Colonic mucosa (tissue), 4 donors: Measurements from ENCODE around the gene NME9. TPM values are rescaled to one million over a fixed set of nuclear protein-coding genes. Genes with fewer than 3 reads are reported as not detected.

Experiments
- DNase-seq: peaks from one replicate; pipeline ENCODE4 v3.0.0-alpha.2; 2020
- H3K27ac ChIP-seq: fragments of 200-600 bp; one replicate; pipeline ENCODE4 v1.8.0; 2021
- H3K27me3 ChIP-seq: fragments of 200-600 bp; one replicate; pipeline ENCODE4 v1.8.0; 2021
- H3K36me3 ChIP-seq: fragments of 200-600 bp; one replicate; pipeline ENCODE4 v1.8.0; 2021
- H3K4me1 ChIP-seq: fragments of 200-600 bp; one replicate; pipeline ENCODE4 v1.8.0; 2021; ENCODE audit warnings: mild to moderate bottlenecking
- H3K4me3 ChIP-seq: fragments of 200-600 bp; one replicate; pipeline ENCODE4 v1.8.0; 2021
- H3K9ac ChIP-seq, 2 donors: one replicate each; pipeline ENCODE4 v1.7.0; 2013; ENCODE audit warnings: control low read depth in 2 of 2, low read depth in 2 of 2, low read length in 2 of 2
- H3K9me3 ChIP-seq: fragments of 200-600 bp; one replicate; pipeline ENCODE4 v1.8.0; 2021
- intact Hi-C: fragments of 100-400 bp; cut with DNase I; formaldehyde crosslinking; loops from one replicate; pipeline ENCODE4 v1.14.1; 2022
- total RNA-seq, 2 donors: library from RNA; stranded (reverse); fragmentation: NEBNext Ultra II Directional in 1 of 2; extraction: Animal tissue kit (Norgen Biotek cat#: 25700) in 1 of 2; gene quantifications; one replicate each; pipeline ENCODE4 v1.2.1, GENCODE V29; 2021
- TF ChIP-seq, protein P1 (sequence below): fragments of 200-600 bp; IDR thresholded peaks from one replicate; pipeline ENCODE4 v1.8.0; 2022; ENCODE audit warnings: antibody characterized with exemption, mild to moderate bottlenecking
- donor health status: healthy.
- donor health status: DM: no; HTN: no; CAD: no.
- donor health status: DM: no; HTN: no; CAD: no.

The NME9 gene
- total RNA-seq, 2 donors from 2014 or later: not detected

DNA sequence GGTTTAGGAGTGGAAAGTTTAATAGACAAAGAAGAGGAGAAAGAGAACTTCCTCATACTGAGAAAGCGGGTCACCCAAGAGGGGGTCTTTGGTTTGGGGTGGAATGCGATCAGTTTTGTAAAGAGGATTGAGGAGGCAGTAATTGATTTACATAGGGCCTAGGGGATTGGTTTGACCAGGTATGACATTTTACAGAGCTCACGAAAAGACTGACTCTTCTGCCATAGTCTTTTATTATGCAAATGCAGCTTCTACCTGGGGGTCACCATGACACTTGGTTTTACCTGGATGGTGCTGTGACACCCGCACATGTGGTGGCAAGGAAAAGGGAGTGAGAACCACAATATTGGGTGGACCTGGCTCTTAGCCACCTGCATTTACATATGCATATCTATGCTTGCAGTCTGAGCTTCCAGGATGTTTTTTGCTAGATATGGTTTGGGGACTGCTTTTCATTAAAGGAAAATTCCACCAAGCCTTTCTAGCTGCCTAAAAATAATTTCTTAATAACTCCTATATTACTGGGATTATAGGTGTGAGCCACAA lies 6.9 kb upstream of the NME9 start:
- no peak for DNase-seq
- Histone ChIP-seq H3K27me3 (no peaks in the 10 kb centered on the region), H3K4me1 (no peaks in the 10 kb centered on the region), H3K36me3 (no peaks in the 10 kb centered on the region), H3K9me3 (no peaks in the 10 kb centered on the region), H3K9ac (no peak overlapping the region), H3K4me3 (no peak overlapping the region), H3K27ac (no peak overlapping the region)
- intact Hi-C loops: no loop called here
- TF ChIP-seq, protein P1, sequence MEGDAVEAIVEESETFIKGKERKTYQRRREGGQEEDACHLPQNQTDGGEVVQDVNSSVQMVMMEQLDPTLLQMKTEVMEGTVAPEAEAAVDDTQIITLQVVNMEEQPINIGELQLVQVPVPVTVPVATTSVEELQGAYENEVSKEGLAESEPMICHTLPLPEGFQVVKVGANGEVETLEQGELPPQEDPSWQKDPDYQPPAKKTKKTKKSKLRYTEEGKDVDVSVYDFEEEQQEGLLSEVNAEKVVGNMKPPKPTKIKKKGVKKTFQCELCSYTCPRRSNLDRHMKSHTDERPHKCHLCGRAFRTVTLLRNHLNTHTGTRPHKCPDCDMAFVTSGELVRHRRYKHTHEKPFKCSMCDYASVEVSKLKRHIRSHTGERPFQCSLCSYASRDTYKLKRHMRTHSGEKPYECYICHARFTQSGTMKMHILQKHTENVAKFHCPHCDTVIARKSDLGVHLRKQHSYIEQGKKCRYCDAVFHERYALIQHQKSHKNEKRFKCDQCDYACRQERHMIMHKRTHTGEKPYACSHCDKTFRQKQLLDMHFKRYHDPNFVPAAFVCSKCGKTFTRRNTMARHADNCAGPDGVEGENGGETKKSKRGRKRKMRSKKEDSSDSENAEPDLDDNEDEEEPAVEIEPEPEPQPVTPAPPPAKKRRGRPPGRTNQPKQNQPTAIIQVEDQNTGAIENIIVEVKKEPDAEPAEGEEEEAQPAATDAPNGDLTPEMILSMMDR: no peak

DNA sequence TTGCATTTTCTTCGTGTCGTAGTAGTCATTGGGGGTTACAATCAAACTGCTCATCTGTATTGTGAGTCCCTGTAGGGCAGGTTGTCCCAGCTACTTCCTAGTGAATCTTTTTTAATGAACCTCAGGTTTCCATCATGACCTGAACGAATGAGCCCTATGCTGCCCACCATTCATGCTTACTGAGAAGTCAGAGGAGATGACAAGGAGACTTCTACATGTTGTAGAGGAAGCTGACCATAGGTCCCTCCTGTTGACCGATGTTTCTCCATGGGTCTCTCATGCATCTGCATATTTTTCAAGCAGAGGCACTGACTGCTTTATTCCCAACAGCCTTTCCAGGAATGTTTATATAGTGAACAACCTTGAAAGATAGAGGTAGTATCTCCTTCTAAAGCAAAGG lies 5.0 kb upstream of the NME9 start:
- H3K4me3 ChIP-seq: no peak overlapping the region
- no peaks in the 10 kb centered on the region for H3K36me3 ChIP-seq
- TF ChIP-seq, protein P1: no peak
- DNase-seq: no peak
- intact Hi-C loops: loop anchor here (5.0 kb wide), 1 partner anchor 152 kb away; no protein-coding TSS in a partner anchor
- H3K9ac ChIP-seq: no peak overlapping the region
- no peaks in the 10 kb centered on the region for H3K4me1 ChIP-seq
- no peak overlapping the region for H3K27ac ChIP-seq
- no peaks in the 10 kb centered on the region for H3K9me3 ChIP-seq
- H3K27me3 ChIP-seq: no peaks in the 10 kb centered on the region

DNA sequence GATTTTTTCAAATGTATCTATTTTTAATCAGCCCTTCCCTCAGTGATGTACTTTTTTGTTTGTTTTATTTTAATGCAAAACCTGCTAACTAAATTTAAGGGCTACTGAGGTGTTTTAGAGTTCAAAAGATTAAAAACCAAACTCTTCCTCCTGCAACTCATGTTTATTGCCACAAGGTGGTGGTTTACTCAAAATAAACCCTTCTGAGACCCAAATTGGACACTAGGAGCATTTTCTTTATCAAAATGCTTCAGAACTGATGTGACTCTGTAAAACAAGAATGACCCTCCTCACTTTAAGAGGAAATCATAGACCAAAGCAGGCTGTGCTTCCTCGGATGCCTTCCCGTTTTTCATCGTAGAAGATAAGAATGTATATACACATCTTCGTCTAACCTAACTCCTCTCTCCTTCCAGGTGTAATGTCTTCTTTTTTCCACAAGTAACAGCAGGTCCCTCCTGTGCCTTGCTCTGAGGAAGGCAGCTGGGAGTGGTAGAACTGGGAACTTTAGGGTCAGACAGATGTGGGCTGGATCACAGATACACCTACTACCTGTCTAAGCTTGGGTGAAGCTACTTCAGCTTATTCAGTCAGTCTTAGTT lies 2.9 kb upstream of the NME9 start:
- Histone ChIP-seq H3K4me1 (peaks cover 6% of the 10 kb centered on the region), H3K9ac (no peak overlapping the region), H3K4me3 (no peak overlapping the region), H3K9me3 (no peaks in the 10 kb centered on the region), H3K27me3 (no peaks in the 10 kb centered on the region), H3K27ac (no peak overlapping the region), H3K36me3 (no peaks in the 10 kb centered on the region)
- TF ChIP-seq, protein P1: peak; percentile 33
- intact Hi-C loops: loop anchor here (5.0 kb wide), 1 partner anchor 150 kb away; no protein-coding TSS in a partner anchor
- DNase-seq: no peak

DNA sequence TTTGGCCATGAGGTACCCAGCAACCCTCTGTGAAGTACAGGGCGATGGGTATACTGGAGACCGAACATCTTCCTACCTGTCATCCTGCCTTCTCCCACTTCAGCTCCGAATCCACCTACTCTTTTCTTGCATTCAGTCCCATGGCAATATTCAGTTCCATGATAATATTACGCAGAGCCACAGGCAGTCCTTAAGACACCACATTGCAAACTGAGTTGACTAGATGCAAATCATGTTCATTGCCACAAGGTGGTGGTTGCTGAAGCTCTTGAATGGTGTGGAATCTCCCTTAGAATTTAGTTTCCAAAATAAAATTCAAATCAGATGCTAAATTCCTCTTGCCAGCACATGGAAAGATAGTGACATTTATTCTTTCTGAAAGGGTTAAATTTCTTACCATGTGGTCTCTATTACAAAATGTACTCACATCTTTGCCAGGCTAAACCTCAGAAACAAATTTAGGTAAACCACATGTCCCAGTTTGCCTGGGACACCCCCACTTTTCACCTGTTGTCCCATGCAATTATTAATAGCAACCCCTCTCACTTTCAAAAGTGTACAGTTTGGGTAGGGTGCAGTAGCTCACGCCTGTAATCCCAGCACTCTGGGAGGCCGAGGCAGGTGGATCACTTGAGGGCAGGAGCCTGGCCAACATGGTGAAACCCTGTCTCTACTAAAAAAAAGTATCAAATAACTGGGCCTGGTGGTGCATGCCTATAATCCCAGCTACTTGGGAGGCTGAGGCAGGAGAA lies 1.7 kb upstream of the NME9 start:
- Histone ChIP-seq H3K9me3 (no peaks in the 10 kb centered on the region), H3K9ac (no peak overlapping the region), H3K4me3 (no peak overlapping the region), H3K36me3 (no peaks in the 10 kb centered on the region), H3K27me3 (no peaks in the 10 kb centered on the region), H3K4me1 (peaks cover 6% of the 10 kb centered on the region), H3K27ac (no peak overlapping the region)
- no peak for DNase-seq
- TF ChIP-seq, protein P1: no peak
- intact Hi-C loops: loop anchor here (5.0 kb wide), 1 partner anchor 149 kb away; no protein-coding TSS in a partner anchor

DNA sequence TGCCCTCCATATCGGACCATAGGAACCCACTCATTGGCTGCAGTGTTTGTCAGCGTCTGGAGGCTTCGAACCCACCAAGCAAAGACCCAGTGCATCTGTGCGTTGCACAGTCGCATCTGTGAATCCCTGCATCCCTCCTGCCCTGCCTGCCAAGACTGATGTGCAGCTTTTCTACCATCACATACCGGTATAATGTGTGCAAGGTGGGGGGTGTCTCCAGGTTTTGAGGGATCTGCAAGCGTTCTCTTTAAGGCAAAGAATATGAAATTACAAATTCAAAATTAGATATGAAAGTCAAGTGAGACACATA lies 288 bp upstream of the NME9 start:
- peaks cover 6% of the 10 kb centered on the region for H3K4me1 ChIP-seq
- H3K36me3 ChIP-seq: no peaks in the 10 kb centered on the region
- no peak overlapping the region for H3K9ac ChIP-seq
- intact Hi-C loops: loop anchor here (5.0 kb wide), 1 partner anchor 148 kb away; no protein-coding TSS in a partner anchor
- no peaks in the 10 kb centered on the region for H3K9me3 ChIP-seq
- H3K27ac ChIP-seq: no peak overlapping the region
- H3K4me3 ChIP-seq: peak overlapping the region; percentile 60
- DNase-seq: no peak
- no peaks in the 10 kb centered on the region for H3K27me3 ChIP-seq
- TF ChIP-seq, protein P1: no peak
